ENCODE measurements around the gene ERVW-1.

DNA sequence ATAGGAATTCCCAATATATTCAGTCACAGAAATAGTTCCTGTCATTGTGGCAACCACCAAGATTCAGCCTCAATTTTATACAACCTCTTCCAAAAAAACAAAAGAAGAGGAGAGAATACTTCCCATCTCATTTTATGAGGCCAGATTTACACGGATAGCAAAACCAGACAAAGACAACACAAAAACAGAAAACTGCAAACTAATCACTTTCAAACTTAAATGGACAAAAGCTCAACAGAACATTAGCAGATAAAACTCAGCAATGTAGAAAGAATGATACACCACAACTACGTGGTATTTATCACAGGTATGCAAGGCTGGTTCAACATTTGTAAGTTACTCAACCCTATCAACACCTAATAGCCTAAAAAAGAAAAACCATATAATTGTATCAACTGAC, 28.6 kb upstream of the ERVW-1 start:
- TF ChIP-seq, protein P1, sequence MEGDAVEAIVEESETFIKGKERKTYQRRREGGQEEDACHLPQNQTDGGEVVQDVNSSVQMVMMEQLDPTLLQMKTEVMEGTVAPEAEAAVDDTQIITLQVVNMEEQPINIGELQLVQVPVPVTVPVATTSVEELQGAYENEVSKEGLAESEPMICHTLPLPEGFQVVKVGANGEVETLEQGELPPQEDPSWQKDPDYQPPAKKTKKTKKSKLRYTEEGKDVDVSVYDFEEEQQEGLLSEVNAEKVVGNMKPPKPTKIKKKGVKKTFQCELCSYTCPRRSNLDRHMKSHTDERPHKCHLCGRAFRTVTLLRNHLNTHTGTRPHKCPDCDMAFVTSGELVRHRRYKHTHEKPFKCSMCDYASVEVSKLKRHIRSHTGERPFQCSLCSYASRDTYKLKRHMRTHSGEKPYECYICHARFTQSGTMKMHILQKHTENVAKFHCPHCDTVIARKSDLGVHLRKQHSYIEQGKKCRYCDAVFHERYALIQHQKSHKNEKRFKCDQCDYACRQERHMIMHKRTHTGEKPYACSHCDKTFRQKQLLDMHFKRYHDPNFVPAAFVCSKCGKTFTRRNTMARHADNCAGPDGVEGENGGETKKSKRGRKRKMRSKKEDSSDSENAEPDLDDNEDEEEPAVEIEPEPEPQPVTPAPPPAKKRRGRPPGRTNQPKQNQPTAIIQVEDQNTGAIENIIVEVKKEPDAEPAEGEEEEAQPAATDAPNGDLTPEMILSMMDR (IDR thresholded peaks at IDR 0.05; ENCODE audit: borderline replicate concordance, extremely low read depth, low read length, poor library complexity, severe bottlenecking), result no peak
- TF ChIP-seq EZH2 (IDR thresholded peaks at IDR 0.05; ENCODE audit: borderline replicate concordance, low read depth, low read length, severe bottlenecking), result no peak

Data from DND-41 (cell line).